NAMALWA (cell line): Measurements from ENCODE around the gene SGPP2.

Experiments
- DNase-seq: peaks from one replicate; pipeline ENCODE4 v3.0.0-alpha.2; 2015; ENCODE audit warnings: low spot score

SGPP2 gene

DNA sequence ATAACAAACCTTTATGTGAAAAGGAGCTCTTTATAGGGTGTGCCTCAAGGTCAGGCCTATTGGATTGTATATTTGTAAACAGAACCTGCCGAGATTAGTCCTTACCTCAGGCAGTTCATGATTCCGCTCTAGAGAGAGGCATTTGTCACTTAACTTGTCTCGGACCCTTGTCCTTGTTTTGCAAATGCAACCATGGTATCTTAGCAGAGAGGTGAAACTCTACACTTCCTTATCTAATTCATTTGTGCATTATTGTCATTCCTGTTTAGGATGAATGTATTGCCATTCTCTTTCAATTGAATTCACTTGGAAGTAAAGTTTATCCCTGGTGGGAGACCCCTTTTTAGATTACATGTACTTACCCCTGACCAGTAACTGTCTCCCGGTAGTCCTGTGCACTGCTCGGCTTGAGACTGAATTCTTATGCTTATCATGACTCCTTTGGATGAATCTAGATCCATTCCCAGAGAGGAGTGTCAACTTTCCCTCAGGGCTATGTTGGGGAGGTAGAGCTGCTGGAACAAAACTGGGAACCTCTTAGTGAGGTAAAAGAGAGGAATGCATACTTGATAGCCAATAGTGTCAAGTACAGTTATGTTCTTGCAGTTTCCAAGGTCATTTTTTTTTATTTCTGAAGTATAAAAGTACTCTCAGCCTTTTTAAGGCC, 46.6 kb downstream of the SGPP2 start:
- no peak for DNase-seq

DNA sequence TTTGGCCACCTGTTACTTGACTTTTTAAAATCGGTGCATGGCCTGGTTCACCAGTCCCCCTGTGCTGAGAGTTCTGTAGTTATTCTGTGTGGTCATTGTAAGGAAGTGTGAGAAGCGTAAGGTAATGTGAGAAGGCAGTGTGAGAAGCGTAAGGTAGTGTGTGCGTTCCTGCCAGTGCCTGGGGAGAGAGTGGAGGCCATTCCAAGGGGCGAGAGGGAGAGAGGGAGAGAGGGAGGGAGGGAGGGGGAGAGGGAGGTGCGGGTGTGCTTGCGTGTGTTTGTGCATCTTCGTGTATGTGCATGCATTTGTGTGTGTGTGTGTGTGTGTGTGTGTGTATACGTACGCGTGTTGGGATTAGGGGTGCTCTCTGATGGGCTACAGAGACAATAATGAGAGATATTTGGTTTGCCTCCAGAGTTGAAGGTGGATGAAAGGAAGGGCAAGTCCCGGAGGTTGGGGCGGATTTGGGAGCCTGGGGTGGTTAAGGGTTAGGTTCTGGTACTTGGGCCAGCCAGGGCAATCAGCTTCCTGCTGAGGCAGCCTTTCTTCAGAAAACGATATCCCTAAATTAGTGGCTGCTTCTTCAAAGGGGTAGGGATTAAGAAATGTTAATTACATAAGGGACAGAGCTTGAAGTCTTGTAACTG, 53.7 kb downstream of the SGPP2 start:
- DNase-seq, result no peak

DNA sequence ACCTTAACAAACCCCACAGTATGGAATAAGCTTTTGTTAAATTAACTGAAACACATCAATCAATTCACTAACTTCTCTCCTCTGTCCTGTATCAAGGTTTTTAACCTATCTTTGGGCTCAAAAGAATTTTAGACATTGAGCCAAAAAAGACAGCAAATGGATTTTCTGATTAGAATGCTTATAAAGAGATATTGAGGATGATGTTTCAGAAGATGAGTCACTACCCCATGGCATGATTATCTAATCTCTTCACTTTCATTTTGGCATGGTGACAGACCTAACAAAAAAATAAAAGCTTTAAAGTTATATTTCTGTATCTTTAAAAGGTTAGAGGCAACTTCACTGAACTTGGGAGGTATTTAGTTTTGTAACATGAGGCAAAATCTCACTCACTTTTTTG, 55.5 kb downstream of the SGPP2 start:
- DNase-seq, result no peak

DNA sequence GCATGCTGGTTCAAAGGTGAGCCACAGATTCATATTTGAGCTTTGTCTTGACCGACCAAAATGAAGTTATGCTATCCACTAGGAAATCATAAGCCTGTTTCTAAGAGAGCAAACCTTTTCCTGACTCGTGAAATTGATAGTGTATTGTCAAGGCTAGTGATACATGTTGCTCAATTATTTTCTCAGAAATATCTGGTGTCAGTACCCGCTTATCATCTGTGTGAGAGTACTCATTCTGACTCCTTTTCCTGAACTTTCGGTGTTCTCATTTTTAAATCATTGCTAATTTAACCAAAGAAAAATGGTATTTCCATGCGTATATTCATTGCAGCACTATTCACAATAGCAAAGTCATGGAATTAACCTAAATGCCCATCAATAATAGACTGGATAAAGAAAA, 56.2 kb downstream of the SGPP2 start:
- DNase-seq, result no peak

DNA sequence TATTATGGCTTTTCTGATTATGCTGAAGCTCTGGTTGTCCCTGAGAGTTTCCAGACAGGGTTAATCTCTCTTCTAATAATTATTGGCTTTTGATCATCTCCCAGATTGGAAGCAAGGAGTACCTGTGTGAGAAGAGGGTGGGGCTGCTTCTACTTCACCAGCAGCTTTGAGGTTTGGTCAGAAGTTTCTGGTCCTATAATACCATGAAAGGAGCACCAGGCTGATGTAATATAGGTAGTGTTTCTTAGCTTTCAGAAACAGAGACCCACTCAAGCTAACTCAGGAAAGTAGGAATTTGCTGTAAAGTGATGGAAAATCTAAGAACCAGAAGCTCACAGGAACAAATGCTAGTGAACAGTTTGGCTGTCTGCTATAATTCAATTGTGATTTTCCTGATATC, 57.6 kb downstream of the SGPP2 start:
- no peak for DNase-seq

DNA sequence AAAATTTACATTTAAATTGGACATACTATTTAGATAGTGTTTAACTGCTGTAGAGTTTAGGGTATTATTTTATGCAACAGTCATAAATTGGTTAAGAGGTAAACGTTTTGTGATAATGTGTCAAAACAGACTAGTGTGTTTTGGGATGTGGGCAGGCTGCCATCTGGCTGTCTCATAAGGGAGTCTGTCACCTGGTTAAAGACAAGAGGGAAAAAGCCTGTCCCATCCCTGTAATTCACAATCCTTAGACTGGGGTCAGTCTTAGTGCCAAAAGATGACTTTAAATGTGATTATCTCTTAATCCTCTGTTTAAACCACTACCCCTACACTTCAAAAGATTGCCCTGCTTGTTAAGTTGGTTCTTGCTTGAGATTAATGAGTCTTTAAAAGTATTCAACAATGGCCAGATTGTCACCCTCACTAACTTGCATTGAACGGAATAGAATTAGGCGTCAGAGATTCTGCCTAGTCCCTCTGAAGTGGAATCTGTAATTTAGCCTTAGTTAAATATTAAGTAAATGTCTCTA, 59.2 kb downstream of the SGPP2 start:
- DNase-seq, result no peak

DNA sequence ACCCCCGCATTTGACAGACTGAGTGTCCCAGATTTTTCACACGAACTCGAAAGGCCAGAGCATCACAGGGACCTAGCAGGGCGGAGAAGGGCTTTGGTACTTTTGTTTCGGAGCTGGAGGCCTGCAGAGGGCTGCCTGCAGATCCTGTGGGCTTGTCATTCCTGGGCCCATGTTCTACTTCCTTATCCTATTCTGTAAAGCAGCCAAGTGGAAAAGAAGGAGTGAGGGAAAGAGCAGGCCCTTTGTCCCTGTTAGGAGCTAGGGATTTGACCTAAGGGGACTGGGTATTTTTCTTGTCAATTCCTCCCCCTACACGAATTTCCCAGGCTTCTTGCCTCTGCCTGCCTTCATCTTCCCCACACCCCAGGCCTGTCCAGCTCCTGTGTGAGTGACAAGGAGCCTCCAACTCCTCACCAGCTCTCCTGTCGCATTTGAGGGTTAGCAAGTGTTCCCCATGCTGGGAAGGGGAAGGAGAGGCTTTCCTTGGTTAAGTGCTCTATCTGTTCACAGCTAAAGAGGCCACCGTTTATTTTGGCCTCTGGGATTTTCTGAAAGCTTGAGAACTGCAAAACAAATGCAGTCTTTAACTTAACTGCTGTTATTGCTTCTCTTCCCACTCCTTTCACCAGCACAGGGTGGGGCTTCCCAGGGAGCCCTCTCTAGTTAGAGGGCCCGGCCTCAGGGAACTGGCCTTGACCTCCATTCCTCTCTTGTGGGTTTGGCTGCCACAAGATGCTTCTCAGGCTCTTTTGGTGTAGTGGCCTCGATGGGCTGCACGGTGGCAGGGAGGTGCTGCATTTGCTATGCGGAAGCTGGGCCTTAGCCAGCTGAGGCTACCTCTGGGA, 61.2 kb downstream of the SGPP2 start:
- no peak for DNase-seq

DNA sequence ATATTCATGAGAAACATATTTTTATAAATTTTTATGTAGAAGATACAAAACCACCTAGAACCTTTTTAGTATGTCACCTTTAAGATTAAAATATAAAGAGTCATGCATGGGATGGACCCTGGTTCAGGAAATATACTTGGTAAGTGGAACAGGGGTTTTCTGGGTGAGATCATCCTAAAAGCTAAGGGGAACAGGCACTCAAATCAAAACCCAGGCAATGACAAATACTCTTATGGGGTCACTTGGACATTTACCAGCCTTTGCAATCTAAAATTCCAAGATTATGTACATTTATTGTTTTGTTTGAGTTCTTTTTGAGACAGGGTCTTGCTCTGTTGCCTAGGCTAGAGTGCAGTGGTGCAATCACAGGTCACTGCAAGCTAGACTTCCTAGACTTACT, 65.8 kb downstream of the SGPP2 start:
- no peak for DNase-seq

DNA sequence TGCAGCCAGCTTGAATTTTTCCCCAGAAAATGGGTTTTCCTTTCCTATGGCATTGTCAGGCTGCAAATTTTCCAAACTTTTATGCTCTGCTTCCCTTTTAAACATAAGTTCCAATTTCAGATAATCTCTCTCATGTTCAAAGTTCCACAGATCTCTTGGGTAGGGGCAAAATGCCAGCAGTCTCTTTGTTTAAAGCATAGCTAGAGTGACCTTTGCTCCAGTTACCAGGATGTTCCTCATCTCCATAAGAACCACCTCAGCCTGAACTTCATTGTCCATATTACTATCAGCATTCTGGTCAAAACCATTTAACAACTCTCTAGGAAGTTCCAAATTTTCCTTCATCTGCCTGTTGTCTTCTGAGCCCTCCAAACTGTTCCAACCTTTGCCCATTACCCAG, 68.3 kb downstream of the SGPP2 start:
- no peak for DNase-seq

DNA sequence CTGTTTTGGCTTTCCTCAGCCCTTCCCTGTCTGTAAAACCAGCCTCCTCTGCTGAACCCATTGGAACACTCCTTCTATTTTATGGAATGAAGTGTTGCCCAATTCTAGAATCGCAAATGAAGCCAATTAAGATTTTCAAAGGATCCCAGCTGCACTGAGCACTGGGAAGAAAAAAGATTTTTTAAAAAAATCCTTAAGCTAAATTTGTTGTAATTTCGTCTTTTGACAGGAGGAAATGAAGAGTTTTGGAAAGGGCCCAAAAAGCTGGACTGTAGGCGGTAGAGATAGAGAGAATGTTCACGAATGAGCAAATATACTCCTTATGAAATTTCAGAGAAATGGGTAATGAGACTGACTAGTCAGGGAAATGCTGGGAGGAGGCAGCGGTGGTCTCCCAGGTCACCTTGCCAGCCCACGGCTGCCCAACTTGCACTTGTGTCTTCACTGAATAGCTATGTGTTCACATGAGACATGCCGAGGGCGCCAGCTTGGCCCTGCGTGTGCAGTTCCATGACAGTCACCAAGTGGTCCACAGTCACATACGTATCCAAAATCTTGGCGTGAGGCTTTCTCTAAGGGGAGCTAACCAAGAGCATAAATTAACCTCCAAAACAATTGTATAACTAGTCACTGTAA, 69.9 kb downstream of the SGPP2 start:
- no peak for DNase-seq

DNA sequence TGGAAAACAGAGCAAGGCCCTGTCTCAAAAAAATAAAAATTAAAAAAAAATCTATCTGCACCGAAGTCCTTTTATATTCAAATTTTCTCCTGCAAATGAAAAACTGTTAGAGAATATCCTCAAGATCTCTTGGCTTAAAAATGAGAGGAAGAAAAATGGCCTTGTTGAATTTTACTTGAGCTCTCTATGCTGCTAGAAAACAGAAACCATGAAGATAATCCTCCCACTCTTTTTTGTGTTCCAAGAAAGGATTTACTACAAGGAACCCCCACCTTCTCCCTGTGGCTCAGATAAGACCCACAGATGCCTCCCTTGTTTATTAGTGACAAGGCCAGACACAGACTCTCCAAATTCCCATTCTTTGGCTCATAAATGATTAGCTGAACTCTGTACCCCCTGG, 71.0 kb downstream of the SGPP2 start:
- DNase-seq, result no peak

DNA sequence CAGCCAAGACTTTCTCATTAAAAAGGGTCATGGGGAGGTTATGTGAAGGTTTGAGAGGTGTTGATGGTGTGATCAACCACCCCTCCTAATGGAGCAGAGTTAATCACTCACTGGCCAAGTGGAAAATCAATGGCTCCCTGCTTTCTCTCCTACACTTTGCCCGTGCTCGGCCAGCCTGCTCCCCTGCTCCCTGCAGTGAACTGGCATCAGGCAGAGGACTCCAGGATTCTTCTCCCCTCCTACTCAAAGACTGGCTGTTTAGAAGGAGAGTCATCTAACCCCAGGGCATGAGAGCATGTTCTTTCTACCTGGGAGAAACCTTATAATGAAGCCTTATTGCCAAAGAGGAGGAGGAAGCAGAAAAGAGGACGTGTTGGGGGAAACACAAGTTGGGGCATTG, 74.9 kb downstream of the SGPP2 start:
- no peak for DNase-seq

DNA sequence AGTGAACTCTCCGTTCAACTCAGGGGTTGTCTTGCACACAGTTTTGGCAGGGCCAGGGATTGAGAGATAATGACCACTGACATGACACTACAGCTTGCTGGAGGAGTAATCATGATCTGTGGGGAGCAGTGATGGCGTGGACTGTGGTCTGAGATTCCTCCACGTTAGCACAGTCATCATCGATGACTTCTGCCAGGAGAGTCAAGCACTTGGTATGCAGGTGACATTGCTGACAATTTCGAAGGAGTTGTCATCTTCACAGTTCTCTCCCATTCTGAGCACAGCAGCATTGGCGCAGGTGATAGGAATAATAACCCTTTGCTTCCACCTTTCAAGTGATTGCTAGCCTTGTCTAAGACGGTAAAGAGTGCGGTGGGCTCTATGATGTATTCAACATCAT, 79.8 kb downstream of the SGPP2 start:
- DNase-seq, result no peak

DNA sequence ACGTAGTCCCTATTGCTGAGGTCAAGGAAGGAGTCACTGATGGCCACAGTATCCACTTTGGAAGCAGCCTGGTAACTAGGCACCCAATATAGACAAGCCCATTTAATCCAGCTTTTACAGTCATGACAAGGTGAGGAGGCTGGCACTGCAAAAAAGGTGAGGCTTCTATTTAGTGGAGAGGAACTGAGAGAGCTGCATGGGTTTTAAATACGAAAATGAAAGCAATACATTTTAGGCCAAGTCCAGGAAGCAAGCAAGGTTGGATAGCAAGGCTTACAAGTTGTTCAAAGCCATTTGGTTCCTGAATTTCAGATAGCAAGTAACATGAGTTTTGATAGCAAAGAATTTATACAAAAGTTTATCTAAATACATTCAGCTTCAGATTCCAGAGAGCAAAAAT, 80.4 kb downstream of the SGPP2 start:
- DNase-seq, result no peak

DNA sequence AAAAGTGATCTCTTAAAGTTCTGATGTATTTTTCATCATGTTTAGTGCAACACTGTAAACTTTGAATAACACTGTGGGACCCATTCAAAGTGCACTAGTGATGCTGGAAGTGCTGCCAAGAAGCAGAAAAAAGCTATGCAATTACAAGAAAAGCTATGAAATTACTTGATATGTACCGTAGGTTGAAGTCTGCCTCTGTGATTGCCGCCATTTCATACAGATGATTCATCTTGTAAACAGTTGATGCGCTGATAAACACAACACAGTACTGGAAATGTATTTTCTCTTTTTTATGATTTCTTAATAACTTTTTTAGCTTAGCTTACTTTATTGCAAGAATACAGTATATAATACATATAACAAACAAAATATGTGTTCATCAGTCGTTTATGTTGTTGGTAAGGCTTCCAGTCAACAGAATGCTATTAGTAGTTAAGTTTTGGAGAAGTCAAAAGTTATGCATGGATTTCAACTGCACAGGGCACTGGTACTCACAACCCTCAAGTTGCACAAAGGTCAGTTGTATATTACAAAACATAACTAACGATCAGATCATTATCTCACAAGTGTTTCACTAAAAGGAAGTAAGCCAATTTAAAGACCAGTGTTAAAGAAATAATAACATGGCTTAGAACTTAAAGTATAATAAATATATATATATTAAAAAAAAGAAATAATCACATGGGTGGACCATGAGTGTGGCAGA, 82.0 kb downstream of the SGPP2 start:
- DNase-seq, result no peak

DNA sequence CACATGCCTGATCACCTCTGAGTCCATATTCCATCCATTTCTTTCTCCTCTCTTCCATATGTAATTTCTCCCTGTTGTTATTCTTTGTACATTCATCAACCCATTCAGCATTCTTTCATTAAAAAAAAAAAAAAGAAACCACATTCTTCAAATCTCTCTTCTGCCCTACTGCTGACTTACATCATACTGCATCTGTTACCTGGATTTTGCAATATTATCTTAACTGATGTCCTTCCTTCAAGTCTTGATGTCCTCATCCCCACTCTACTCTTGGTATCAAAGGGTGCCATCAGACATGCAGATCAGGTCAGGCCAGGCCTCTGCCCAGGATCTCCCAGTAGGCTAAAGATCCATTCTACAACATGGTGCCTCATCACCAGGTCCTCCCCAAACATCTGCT, 90.6 kb downstream of the SGPP2 start:
- no peak for DNase-seq

DNA sequence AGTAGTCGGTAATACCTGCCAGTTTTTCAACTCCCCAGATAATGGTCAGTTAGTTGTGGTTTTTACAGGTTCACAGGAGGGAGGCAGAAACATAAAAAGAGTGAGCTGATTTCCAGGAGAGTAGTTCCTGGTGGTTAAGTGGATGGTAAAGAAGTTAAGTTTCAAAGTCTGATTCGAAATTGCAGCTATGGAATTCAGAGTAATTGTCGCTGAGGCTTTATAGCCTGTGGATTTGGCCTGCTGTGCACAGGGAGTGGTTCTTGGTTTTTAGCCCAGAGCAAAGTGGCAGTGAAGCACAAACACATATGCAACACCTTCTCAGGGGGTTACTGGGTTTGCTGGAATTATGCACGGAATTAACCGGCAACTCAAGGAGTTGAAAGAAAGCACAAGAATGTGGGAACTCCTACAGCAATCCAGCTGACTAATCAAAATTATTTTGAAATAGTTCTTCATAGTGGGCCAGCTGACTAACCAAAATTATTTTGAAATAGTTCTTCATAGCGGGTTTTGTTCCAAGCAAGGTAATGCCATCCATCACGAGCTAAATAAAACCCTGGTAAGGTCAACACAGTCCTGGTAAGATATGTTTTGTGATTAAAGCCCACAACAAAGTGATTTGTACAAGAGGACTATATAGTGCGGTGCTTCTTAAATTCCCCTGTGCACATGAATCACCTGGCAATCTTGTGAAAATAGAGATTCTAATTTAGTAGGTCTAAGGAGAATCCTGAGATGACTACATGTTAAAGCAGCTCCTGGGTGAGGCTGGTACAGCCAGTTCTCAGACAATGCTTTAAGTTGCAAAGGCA, 94.4 kb downstream of the SGPP2 start:
- DNase-seq, result no peak

DNA sequence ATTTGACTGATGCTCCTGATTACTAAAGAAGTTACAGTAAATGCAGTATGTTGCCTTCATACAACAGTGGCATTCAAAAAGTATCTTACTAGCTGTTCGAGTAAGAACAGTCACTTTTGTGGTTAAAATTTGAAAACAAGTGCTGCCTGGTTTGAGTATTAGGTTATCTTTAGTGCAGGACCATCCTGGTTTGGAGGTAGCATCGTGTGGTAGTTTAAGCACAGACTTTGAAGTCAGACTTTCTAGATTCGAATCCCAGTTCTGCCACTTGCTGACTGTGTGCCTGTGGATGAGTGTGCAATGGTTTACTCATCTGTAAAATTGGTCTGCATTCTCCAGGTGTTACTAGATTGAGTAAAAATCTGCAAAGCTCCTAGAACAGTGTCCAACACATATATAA, 96.8 kb downstream of the SGPP2 start:
- no peak for DNase-seq

DNA sequence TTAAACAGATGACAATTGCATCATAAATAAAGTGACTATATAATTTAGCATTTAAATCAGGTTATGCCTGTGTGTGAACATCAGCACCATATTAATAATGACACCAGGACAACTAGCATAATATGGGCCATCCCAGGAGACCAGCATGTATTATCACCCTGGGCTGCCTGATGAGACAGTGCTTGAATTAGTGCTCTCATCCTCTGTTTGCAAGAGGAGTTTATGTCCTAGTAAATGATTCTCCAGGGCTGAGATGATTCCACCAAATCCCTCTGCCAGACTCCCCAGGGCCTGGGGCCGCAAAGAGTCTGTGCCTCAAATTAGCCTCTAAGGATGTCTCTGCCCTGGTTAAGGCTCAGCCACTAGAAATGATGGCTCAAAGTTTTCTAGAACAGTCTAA, 97.7 kb downstream of the SGPP2 start:
- DNase-seq, result no peak

DNA sequence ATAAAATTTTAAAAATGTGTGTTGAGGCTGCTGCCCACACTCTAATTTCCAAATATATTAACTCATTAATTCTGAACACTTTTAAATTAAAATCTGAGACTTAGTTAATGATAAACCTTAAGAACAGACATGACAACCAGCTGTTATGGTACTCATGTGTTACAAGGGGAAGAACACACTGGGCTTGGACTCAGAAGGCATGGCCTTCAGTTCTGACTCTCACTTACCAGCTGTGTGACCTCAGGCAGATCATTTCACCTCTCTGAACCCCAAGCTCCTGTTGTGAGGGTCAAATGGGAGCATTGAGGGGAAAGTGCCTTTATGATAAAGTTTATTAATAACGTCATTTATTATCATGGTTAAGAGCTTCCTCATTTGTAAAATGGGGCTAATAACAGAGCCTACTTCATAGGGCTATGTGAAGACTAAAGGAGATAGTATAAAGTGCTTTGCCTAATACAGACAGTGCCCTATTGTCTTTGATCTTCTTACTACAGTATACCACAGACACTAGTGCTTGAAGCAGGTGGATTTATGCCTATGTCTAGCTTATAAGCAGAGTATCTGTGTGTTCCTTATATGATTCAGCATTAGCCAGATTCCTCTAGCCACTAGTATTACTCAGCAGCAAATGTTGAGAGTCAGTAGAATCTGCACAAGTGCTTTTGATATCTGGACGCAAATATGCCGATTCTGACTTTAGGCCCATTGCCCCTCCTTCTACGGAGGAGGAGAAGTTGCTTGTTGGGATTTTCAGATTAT, 99.6 kb downstream of the SGPP2 start:
- no peak for DNase-seq
